ENCODE measurements around the gene AMN. TPM values are rescaled to one million over a fixed set of nuclear protein-coding genes. Genes with fewer than 3 reads are reported as not detected.

The AMN gene
- total and polyA plus RNA-seq, 4 donors: 2.1 to 51.2 (median 8.6) TPM

GRCh38 chr14:102901633-102902032 lies 20.8 kb upstream of the AMN start:
- Histone ChIP-seq H3K27ac (ENCODE audit: low read depth in 1 of 2, low read length in 2 of 2) (no peak overlapping the region), H3K36me3 (ENCODE audit: control insufficient read depth in 4 of 4, insufficient read depth in 3 of 4, low read depth in 1 of 4, low read length in 3 of 4) (peaks cover 0 to 31% (median 8%) of the 10 kb centered on the region in 4 donors), H3K9me3 (ENCODE audit: control insufficient read depth in 4 of 4, low read length in 3 of 4) (no peaks in the 10 kb centered on the region), H3K9ac (ENCODE audit: low read depth in 1 of 2, low read length in 2 of 2) (no peak overlapping the region), H3K4me3 (ENCODE audit: low read depth in 1 of 3, low read length in 3 of 3) (no peak overlapping the region), H3K4me1 (ENCODE audit: control insufficient read depth in 4 of 4, insufficient read depth in 4 of 4, low read length in 3 of 4) (no peaks in the 10 kb centered on the region), H3K27me3 (ENCODE audit: control insufficient read depth in 4 of 4, insufficient read depth in 4 of 4, low read length in 3 of 4) (no peaks in the 10 kb centered on the region)
- no peak for DNase-seq (ENCODE audit: low spot score)
- 86% methylated on average over 4 of the region's 4 CpGs for WGBS
- TF ChIP-seq RXRA (IDR thresholded peaks at IDR 0.05): no peak
- TF ChIP-seq TAF1 (conservative IDR thresholded peaks at IDR 0.05): no peak
- no peak for TF ChIP-seq CTCF (IDR thresholded peaks at IDR 0.05; ENCODE audit: low read depth, low read length, missing input control)
- TF ChIP-seq YY1 (IDR thresholded peaks at IDR 0.05): no peak
- TF ChIP-seq REST (IDR thresholded peaks at IDR 0.05): no peak
- no peak for TF ChIP-seq NR2F2 (IDR thresholded peaks at IDR 0.05)
- no peak for TF ChIP-seq ATF3 (IDR thresholded peaks at IDR 0.05)
- TF ChIP-seq MAX (IDR thresholded peaks at IDR 0.05): no peak
- TF ChIP-seq FOXA2 (IDR thresholded peaks at IDR 0.05): no peak
- TF ChIP-seq SP1 (IDR thresholded peaks at IDR 0.05): no peak

GRCh38 chr14:102902086-102902485 lies 20.4 kb upstream of the AMN start:
- Histone ChIP-seq H3K4me1 (ENCODE audit: control insufficient read depth in 4 of 4, insufficient read depth in 4 of 4, low read length in 3 of 4) (no peaks in the 10 kb centered on the region), H3K36me3 (ENCODE audit: control insufficient read depth in 4 of 4, insufficient read depth in 3 of 4, low read depth in 1 of 4, low read length in 3 of 4) (peaks cover 3 to 35% (median 8%) of the 10 kb centered on the region in 4 donors), H3K9me3 (ENCODE audit: control insufficient read depth in 4 of 4, low read length in 3 of 4) (no peaks in the 10 kb centered on the region), H3K4me3 (ENCODE audit: low read depth in 1 of 3, low read length in 3 of 3) (no peak overlapping the region), H3K27ac (ENCODE audit: low read depth in 1 of 2, low read length in 2 of 2) (no peak overlapping the region), H3K9ac (ENCODE audit: low read depth in 1 of 2, low read length in 2 of 2) (no peak overlapping the region), H3K27me3 (ENCODE audit: control insufficient read depth in 4 of 4, insufficient read depth in 4 of 4, low read length in 3 of 4) (no peaks in the 10 kb centered on the region)
- WGBS: 92% methylated on average over 7 of the region's 7 CpGs
- no peak for DNase-seq (ENCODE audit: low spot score)
- TF ChIP-seq HNF4A (conservative IDR thresholded peaks at IDR 0.05): no peak
- no peak for TF ChIP-seq MAX (IDR thresholded peaks at IDR 0.05)
- no peak for TF ChIP-seq NR2F2 (IDR thresholded peaks at IDR 0.05)
- TF ChIP-seq FOXA1 (IDR thresholded peaks at IDR 0.05): no peak
- TF ChIP-seq ATF3 (IDR thresholded peaks at IDR 0.05): no peak
- TF ChIP-seq CTCF (IDR thresholded peaks at IDR 0.05; ENCODE audit: low read depth, low read length, missing input control): no peak
- no peak for TF ChIP-seq TAF1 (conservative IDR thresholded peaks at IDR 0.05)
- TF ChIP-seq JUND (IDR thresholded peaks at IDR 0.05): no peak
- TF ChIP-seq EGR1 (IDR thresholded peaks at IDR 0.05; ENCODE audit: low read depth in 2 of 2): no peak
- TF ChIP-seq ZBTB33 (IDR thresholded peaks at IDR 0.05): no peak
- no peak for TF ChIP-seq SP1 (IDR thresholded peaks at IDR 0.05)
- TF ChIP-seq YY1 (IDR thresholded peaks at IDR 0.05): no peak
- no peak for TF ChIP-seq FOXA2 (IDR thresholded peaks at IDR 0.05)
- TF ChIP-seq GABPA (IDR thresholded peaks at IDR 0.05 in 1 of 2, conservative IDR thresholded peaks at IDR 0.05 in 1 of 2): no peak
- TF ChIP-seq RXRA (IDR thresholded peaks at IDR 0.05): no peak
- TF ChIP-seq HNF4G (IDR thresholded peaks at IDR 0.05): no peak
- TF ChIP-seq RAD21 (IDR thresholded peaks at IDR 0.05): no peak

Measured in liver (tissue), 9 donors.